Amygdala (tissue), 56 donors: Measurements from ENCODE around the gene KSR1.

Source experiments
- DNase-seq, 56 donors: peaks; one replicate each; lab custom pipeline; 2025; lab: John Stamatoyannopoulos, UW

Gene KSR1

GRCh38 chr17:27601069-27601974 lies 145.1 kb downstream of the KSR1 start:
- DNase-seq, result peak in 52 of 56 donors; percentile 3 to 94 (median 52)

DNA sequence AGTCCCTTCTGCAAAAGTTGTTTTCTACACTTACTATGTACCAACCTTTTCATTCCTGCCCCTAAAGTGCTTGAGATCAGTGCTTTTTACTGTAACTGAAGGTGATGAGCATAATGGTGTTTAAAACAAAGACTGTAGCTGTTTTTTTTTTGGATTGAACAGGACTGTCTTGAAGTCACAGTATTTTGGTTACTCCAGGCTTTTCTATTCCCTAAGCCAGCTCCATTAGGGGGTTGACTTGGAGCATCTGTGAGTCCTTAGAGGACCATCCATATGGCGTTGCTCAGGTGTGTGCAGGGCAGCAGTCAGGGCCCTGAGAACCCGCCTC lies 145.7 kb downstream of the KSR1 start:
- no peak for DNase-seq

GRCh38 chr17:27602721-27603420 lies 146.6 kb downstream of the KSR1 start:
- DNase-seq, result peak in 52 of 56 donors; percentile 5 to 81 (median 34)

DNA sequence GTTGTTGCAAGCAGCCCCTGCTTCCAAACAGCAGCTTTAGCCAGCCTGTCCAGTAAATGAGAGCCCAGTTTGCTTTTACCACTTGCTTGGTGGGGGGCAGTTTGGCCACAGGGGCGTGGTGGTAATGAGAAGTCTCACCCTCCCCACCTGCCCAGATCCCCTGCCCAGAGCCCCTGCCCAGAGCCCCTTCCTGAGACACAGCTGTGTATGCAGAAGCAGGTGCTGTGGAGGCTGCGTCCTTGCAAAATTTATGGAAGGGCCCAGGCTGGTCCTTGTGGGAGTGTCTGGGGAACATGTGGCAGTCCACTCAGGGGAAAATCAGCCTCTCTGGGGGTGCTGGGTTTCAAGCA lies 147.1 kb downstream of the KSR1 start:
- no peak for DNase-seq

GRCh38 chr17:27603880-27604794 lies 147.9 kb downstream of the KSR1 start:
- DNase-seq, result no peak

DNA sequence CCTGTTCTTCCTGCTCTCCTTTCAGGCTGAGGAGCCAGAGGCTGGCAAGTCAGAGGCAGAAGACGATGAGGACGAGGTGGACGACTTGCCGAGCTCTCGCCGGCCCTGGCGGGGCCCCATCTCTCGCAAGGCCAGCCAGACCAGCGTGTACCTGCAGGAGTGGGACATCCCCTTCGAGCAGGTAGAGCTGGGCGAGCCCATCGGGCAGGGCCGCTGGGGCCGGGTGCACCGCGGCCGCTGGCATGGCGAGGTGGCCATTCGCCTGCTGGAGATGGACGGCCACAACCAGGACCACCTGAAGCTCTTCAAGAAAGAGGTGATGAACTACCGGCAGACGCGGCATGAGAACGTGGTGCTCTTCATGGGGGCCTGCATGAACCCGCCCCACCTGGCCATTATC lies 149.2 kb downstream of the KSR1 start:
- DNase-seq, result no peak

DNA sequence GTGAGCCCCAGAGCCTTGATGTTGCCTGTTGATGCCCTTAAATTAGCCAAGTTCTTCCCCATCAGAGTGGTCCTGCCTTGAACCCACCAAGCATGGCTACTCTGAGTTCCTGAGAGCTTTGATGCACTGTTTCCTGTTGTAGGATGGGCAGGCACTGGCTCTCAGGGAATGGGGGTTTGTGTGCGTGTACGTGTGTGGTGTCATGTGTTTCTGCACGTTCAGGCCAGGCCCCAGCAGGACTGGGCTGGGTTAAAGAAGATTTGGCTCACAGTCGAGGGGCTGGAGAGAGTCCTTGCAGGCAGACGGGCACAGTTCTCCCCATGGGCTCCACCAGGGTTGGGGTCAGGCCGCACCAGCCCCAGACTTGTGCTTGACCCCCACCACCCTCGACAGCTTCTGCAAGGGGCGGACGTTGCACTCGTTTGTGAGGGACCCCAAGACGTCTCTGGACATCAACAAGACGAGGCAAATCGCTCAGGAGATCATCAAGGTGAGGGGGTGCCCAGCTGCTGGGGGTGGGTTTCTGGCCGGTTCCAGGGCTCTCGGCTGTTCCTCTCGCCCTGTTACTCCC lies 151.4 kb downstream of the KSR1 start:
- no peak for DNase-seq

- DNase-seq, result no peak
Measured at GRCh38 chr17:27608328-27609230, 152.3 kb downstream of the KSR1 start.

DNA sequence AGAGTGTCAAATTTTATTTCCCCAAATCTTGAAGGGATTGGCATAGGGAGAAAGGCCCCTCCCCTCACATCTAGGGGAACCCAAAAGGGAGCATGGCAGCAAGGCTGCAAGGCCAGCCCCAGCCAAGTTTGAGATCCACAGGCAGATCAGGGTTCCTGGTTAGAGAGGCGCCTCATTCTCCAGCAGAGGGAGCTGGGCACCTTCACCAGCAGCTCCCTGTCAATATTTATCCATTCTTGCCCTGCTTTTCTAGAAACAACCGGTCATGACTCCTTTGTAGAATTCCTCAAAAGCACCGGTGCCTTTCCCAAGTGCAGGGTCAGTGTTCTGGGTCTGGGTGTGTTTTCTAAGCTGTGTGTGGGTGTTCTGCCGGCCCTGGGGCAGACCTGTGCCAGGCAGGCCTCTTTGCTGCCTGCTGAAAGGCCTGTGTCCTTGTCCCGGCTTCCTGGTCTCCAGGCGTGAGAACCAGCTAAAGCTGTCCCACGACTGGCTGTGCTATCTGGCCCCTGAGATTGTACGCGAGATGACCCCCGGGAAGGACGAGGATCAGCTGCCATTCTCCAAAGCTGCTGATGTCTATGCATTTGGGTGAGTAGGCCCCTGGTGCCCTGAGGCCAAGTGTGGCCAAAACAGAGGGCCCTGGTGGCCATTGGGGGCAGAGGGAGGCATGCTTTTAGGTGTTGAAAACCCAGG lies 153.5 kb downstream of the KSR1 start:
- DNase-seq, result peak in 25 of 56 donors; percentile 6 to 54 (median 27)

- no peak for DNase-seq
Measured at GRCh38 chr17:27610304-27610677, 154.0 kb downstream of the KSR1 start.

- no peak for DNase-seq
Measured at GRCh38 chr17:27612160-27612770, 156.0 kb downstream of the KSR1 start.

GRCh38 chr17:27613433-27613832 lies 157.2 kb downstream of the KSR1 start:
- DNase-seq, result no peak

DNA sequence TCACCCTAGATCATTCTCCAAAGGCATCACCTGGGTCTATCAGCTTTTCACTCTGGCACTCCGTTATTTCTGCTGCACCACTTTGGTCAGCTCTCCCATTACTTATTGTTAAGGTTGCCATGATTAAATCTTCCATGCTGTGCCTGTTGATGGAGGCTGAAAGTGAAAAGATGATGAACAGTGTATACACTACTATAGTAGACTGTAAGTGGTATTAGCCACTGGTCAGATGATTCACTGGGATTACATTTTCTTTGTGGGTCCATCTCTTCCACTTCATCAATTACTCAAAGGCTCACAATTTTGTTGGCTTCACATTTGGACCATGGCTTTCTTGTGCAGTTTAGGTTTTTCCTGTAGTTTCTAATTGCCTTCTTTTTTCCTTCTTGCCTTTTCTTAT lies 158.9 kb downstream of the KSR1 start:
- DNase-seq, result no peak

- DNase-seq, result no peak
Measured at GRCh38 chr17:27616414-27616813, 160.2 kb downstream of the KSR1 start.

DNA sequence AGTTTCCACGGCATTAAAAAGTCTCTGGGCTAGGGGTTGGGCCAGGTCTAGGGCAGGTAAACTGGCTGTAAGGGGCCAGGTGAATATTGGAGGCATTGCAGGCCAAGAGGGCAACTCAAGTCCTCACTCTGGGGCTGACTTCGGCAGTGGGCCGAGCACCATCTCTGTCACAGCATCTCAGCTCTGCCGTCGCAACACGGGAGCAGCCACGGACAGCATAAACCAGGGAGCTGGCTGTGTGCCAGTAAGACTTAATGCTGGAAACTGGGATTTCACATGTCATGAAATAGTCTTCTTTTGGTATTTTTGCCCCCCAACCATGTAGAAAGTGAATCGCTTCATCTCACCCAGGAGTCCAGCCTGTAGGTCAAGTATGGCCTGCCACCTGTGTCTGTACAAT lies 162.2 kb downstream of the KSR1 start:
- DNase-seq, result no peak

- no peak for DNase-seq
Measured at GRCh38 chr17:27620721-27621120, 164.5 kb downstream of the KSR1 start.

GRCh38 chr17:27621536-27621935 lies 165.3 kb downstream of the KSR1 start:
- peak in 21 of 56 donors; percentile 21 to 67 (median 36) for DNase-seq

DNA sequence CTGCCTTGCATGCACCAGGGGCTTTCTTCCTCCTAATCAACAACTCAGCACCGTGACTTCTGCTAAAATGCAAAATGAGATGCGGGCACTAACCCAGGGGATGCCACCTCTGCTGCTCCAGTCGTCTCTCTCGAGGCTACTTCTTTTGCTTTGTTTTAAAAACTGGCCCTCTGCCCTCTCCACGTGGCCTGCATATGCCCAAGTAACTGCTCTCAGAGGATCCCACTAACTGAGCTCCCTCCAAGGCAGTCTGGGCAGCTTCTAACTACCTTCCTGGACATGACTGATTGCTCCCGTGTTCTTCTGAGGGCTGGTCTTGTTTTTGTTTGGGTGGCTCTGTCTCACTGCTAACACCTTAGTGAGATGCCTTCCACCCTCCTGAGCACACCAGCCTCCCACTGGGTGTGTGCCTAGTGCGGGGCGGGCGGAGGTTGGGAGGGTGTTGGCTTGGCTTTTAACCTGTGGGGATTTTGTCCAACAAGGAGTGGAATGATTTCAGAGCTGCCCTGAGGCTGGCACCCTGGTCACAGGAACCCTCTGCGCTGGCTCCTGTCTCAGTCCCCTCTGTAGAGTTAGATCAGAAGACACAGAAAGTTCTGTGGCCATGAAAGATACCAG lies 165.8 kb downstream of the KSR1 start:
- DNase-seq, result no peak
